ENCODE results near the gene EDIL3. TPM values are rescaled to one million over a fixed set of nuclear protein-coding genes. Genes with fewer than 3 reads are reported as not detected.

The EDIL3 gene
- total RNA-seq, 2 experiments from 2014 or later = not detected

DNA sequence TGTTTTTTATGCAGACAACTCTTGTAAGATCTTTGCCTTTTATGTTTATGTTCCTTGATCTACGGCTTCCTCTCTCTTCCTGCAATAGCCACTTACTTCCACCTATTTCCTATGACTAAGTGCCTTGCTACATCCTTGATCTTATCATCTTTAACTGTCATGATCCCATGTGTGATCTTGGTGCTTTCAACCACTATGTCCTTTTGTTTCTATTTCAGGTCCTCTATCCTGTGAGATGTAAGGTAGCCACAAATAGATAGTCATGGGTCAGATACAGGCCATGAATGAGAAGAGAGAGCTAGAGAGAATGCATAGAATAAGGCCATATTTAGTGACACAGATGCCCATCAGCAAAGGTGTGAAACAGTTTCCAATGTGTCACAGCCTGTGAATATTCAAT lies 420.4 kb downstream of the EDIL3 start:
- Mint-ChIP-seq H3K27ac (no peak overlapping the region), H3K4me1 (ENCODE audit: low read depth) (no peaks in the 10 kb centered on the region), H3K4me3 (no peak overlapping the region), H3K27me3 (no peaks in the 10 kb centered on the region), H3K9me3 (no peaks in the 10 kb centered on the region), H3K36me3 (ENCODE audit: low read depth) (no peaks in the 10 kb centered on the region)
- intact Hi-C loops (cut with micrococcal nuclease) = no loop called here
- DNase-seq = no peak
- TF ChIP-seq, protein P1, sequence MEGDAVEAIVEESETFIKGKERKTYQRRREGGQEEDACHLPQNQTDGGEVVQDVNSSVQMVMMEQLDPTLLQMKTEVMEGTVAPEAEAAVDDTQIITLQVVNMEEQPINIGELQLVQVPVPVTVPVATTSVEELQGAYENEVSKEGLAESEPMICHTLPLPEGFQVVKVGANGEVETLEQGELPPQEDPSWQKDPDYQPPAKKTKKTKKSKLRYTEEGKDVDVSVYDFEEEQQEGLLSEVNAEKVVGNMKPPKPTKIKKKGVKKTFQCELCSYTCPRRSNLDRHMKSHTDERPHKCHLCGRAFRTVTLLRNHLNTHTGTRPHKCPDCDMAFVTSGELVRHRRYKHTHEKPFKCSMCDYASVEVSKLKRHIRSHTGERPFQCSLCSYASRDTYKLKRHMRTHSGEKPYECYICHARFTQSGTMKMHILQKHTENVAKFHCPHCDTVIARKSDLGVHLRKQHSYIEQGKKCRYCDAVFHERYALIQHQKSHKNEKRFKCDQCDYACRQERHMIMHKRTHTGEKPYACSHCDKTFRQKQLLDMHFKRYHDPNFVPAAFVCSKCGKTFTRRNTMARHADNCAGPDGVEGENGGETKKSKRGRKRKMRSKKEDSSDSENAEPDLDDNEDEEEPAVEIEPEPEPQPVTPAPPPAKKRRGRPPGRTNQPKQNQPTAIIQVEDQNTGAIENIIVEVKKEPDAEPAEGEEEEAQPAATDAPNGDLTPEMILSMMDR (IDR thresholded peaks at IDR 0.05) = no peak
- ATAC-seq = no peak
- POLR2A ChIA-PET = no interaction called here
- CTCF ChIA-PET = no interaction called here

DNA sequence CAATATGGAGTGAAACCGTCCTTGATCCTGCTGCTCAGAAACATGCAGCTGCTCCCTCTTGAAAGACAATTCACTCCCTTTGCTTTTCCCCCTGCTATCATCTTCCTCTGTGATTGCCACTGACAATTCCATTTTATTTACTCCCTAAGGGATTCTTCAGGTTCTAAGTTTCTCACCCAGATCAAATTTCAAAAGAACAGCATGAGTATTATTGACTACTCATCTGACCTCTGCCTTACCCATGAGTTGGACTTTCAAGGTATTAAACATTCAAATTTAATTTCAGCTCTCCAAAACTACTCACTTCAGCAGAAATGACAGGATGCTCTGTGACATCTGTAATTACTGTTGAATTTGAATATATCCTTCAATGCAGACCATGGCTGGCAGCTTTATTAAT lies 427.5 kb downstream of the EDIL3 start:
- Mint-ChIP-seq H3K27me3 (no peaks in the 10 kb centered on the region), H3K9me3 (no peaks in the 10 kb centered on the region), H3K4me1 (ENCODE audit: low read depth) (no peaks in the 10 kb centered on the region), H3K27ac (no peak overlapping the region), H3K4me3 (no peak overlapping the region), H3K36me3 (ENCODE audit: low read depth) (no peaks in the 10 kb centered on the region)
- TF ChIP-seq, protein P1 (IDR thresholded peaks at IDR 0.05) = no peak
- ATAC-seq (no peak), DNase-seq (no peak)
- intact Hi-C loops (cut with micrococcal nuclease) = no loop called here
- POLR2A ChIA-PET = no interaction called here
- CTCF ChIA-PET = interaction anchor here (1.6 kb wide), 1 partner anchor 10 kb away, joined by 5 read pairs; no protein-coding TSS in a partner anchor

DNA sequence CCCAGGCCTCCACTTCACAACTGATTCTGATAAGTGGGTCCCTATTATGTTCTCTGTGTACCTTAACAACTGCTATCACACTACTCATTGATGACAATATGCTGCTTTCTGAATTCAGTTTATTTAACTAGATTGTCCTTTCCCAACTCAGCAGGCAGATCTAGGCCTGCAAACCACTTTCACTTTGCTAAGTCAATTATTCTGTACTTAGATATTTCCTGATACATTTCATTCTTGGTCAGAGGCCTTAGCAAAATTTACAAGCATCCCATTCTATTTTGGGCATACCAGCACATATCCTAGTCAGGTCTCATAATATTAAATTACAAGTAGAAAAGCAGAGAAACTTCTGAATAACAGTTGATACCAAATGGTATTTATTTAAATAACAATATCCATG lies 428.3 kb downstream of the EDIL3 start:
- Mint-ChIP-seq H3K27me3 (no peaks in the 10 kb centered on the region), H3K36me3 (ENCODE audit: low read depth) (no peaks in the 10 kb centered on the region), H3K9me3 (no peaks in the 10 kb centered on the region), H3K27ac (no peak overlapping the region), H3K4me3 (no peak overlapping the region), H3K4me1 (ENCODE audit: low read depth) (no peaks in the 10 kb centered on the region)
- intact Hi-C loops (cut with micrococcal nuclease) = no loop called here
- ChIA-PET POLR2A (no interaction called here), CTCF (no interaction called here)
- DNase-seq (no peak), ATAC-seq (no peak)
- TF ChIP-seq, protein P1 (IDR thresholded peaks at IDR 0.05) = no peak

DNA sequence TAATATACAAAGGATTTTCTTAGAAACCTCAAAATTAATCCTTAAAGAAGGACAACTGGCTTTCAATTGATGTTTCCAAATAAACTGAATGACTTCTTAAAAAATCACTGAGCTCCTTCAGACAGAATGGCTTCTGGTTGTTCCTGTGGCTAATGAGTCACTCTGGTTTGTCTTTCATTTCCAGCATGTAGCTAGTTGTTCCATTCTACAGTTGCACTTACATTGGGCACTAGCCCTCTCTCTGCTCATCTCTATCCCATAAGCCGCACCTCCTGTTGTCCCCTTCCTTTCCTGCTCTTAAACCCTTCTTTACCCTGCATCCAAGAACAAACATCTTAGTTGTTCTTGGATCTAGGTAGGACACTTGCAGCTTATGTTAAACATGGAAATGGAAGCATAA lies 428.8 kb downstream of the EDIL3 start:
- intact Hi-C loops (cut with micrococcal nuclease) = no loop called here
- Mint-ChIP-seq H3K4me3 (no peak overlapping the region), H3K4me1 (ENCODE audit: low read depth) (no peaks in the 10 kb centered on the region), H3K27ac (no peak overlapping the region), H3K36me3 (ENCODE audit: low read depth) (no peaks in the 10 kb centered on the region), H3K9me3 (no peaks in the 10 kb centered on the region), H3K27me3 (no peaks in the 10 kb centered on the region)
- ChIA-PET CTCF (no interaction called here), POLR2A (no interaction called here)
- ATAC-seq (no peak), DNase-seq (no peak)
- TF ChIP-seq, protein P1 (IDR thresholded peaks at IDR 0.05) = no peak

DNA sequence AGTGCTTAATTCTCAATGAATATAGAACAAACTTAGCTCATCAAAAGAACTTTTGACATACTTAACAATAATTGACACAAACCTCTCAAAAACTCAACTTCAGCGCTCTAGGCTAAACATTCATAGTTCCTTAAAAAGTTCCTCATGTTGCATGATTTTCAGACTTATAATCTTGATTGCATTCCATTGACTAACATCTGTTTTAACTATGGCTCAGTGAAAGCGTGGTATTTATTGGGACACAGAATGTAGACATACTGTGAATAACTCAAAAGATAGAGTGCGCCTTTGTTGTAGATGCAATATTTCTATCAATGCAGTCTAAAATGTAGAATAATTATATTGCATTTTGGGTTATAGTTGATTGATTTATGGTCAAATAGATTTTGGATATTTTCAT lies 436.9 kb downstream of the EDIL3 start:
- TF ChIP-seq, protein P1 (IDR thresholded peaks at IDR 0.05) = no peak
- H3K36me3 Mint-ChIP-seq (ENCODE audit: low read depth) = no peaks in the 10 kb centered on the region
- H3K27ac Mint-ChIP-seq = no peak overlapping the region
- ATAC-seq (no peak), DNase-seq (no peak)
- CTCF ChIA-PET = no interaction called here
- intact Hi-C loops (cut with micrococcal nuclease) = no loop called here
- no peaks in the 10 kb centered on the region for H3K4me1 Mint-ChIP-seq (ENCODE audit: low read depth)
- H3K4me3 Mint-ChIP-seq = no peak overlapping the region
- POLR2A ChIA-PET = no interaction called here
- H3K27me3 Mint-ChIP-seq = no peaks in the 10 kb centered on the region
- H3K9me3 Mint-ChIP-seq = no peaks in the 10 kb centered on the region
